A673 (cell line): Measurements from ENCODE around the gene MICB.

Experiments
- CTCF ChIP-seq: fragments of 300-800, 200-600 bp; sonication (generic); conservative IDR thresholded peaks from 2 replicates; pipeline ENCODE4 v1.5.1; 2017; ENCODE audit warnings: low read depth, mild to moderate bottlenecking, antibody characterized with exemption, low read length, moderate library complexity, mixed read lengths
- EZH2 ChIP-seq: fragments of 200-600 bp; sonication (generic); IDR thresholded peaks from 2 replicates; pipeline ENCODE4 v1.6.1; 2017; ENCODE audit warnings: borderline replicate concordance, low read depth, mild to moderate bottlenecking, mixed read lengths, antibody characterized with exemption, low read length; ENCODE audit not compliant: poor library complexity, severe bottlenecking

DNA sequence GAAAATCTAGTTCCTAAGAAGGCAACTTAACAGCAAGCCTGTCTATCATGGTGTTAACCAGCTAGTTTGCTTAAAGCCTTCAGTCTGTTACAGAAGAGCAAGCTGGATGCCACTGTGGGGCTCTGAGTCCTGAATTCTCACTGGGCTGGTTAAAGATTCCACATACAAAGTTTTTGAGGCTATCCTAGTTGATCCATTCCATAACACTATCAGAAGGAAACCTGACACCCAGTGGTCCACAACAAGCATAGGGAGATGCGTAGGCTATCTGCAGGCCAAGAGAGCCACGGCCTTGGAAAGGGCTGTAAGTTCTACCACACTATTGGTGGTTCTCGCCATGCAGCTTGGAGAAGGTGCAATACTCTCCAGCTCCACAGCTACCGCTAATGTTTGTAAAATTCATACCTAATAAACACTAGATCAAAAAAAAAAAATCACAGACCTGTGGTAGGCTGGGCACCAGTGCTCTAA is 30.4 kb downstream of the MICB start:
- TF ChIP-seq CTCF (no peak), EZH2 (no peak)
